ENCODE results near the gene IL21R. TPM values are rescaled to one million over a fixed set of nuclear protein-coding genes. Genes with fewer than 3 reads are reported as not detected.

IL21R gene
- total RNA-seq, 2 experiments from 2014 or later: 34.5 to 34.8 TPM

DNA sequence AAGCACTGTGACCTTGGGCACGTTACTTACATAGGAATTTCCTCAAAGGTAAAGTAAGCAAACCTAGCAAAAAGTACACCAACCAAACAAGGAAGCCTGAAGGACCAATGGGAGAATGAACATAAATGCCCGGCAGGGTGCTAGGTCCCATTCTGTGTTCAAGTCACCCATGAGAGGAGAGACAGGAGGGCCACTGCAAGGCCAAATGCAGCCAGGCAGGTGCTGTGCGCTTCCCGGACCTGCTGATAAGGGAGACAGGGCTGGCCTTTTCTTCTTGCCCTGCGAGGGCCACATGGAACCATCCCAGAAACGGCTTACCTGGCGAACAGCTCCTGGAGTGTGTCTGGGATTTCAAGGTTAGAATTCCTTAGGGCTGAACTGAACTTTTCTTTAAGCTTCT lies 78.8 kb downstream of the IL21R start:
- intact Hi-C loops (cut with DNase I, micrococcal nuclease): no loop called here
- TF ChIP-seq, protein P1, sequence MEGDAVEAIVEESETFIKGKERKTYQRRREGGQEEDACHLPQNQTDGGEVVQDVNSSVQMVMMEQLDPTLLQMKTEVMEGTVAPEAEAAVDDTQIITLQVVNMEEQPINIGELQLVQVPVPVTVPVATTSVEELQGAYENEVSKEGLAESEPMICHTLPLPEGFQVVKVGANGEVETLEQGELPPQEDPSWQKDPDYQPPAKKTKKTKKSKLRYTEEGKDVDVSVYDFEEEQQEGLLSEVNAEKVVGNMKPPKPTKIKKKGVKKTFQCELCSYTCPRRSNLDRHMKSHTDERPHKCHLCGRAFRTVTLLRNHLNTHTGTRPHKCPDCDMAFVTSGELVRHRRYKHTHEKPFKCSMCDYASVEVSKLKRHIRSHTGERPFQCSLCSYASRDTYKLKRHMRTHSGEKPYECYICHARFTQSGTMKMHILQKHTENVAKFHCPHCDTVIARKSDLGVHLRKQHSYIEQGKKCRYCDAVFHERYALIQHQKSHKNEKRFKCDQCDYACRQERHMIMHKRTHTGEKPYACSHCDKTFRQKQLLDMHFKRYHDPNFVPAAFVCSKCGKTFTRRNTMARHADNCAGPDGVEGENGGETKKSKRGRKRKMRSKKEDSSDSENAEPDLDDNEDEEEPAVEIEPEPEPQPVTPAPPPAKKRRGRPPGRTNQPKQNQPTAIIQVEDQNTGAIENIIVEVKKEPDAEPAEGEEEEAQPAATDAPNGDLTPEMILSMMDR (IDR thresholded peaks at IDR 0.05): no peak
- Mint-ChIP-seq H3K27ac (no peak overlapping the region), H3K36me3 (ENCODE audit: low read depth) (peaks cover 100% of the 10 kb centered on the region), H3K9me3 (no peaks in the 10 kb centered on the region), H3K4me3 (no peak overlapping the region), H3K27me3 (no peaks in the 10 kb centered on the region), H3K4me1 (ENCODE audit: low read depth) (no peaks in the 10 kb centered on the region)
- H3K27ac ChIP-seq (ENCODE audit: low read depth in 1 of 2, low read length in 2 of 2): no peak overlapping the region
- POLR2A ChIA-PET: no interaction called here
- H3K4me3 ChIP-seq (ENCODE audit: low read length): no peak overlapping the region
- ATAC-seq (ENCODE audit: poor library complexity) (no peak), DNase-seq (no peak)
- CTCF ChIA-PET: no interaction called here
- peaks cover 93% of the 10 kb centered on the region for H3K36me3 ChIP-seq (ENCODE audit: insufficient read depth, low read length)
- H3K9me3 ChIP-seq (ENCODE audit: control insufficient read depth in 1 of 2, insufficient read depth in 1 of 2, low read length in 2 of 2): no peaks in the 10 kb centered on the region
- H3K27me3 ChIP-seq (ENCODE audit: control insufficient read depth in 1 of 2, insufficient read depth in 2 of 2, low read length in 2 of 2): no peaks in the 10 kb centered on the region
- H3K4me1 ChIP-seq (ENCODE audit: insufficient read depth, low read length): no peaks in the 10 kb centered on the region

DNA sequence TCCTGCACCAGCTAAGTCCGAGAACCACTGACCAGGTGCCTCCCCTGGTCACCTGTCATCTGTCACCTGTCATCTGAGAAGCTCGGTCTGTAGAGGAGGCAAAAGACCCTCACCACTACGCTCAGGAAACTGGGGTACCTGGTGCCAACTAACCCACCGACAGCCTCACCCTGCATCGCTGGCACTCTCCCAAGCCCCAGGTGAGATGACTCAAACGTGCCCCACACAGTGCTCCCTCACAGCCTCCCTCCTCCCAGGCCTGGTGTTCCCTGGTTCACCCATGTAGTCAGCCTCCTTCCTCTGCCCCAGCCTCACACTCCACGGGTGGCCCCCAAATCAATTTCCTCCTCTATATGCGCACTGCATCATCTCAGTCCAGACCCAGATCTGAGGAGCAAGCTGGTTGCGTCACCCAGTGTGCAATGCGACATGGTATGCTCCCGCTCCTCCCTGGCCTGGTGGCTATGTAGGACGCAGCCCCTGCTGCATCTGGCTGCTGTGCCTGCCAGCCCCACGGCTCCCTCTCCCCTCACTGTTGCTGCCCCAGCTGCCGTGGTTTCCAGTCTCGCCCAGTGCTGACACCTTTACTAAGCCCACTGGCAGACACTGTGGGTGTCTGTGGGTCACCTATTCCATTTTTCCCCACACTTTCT lies 79.4 kb downstream of the IL21R start:
- no peaks in the 10 kb centered on the region for H3K9me3 Mint-ChIP-seq
- Histone ChIP-seq H3K9me3 (ENCODE audit: control insufficient read depth in 1 of 2, insufficient read depth in 1 of 2, low read length in 2 of 2) (no peaks in the 10 kb centered on the region), H3K36me3 (ENCODE audit: insufficient read depth, low read length) (peaks cover 92% of the 10 kb centered on the region), H3K4me1 (ENCODE audit: insufficient read depth, low read length) (no peaks in the 10 kb centered on the region), H3K27me3 (ENCODE audit: control insufficient read depth in 1 of 2, insufficient read depth in 2 of 2, low read length in 2 of 2) (no peaks in the 10 kb centered on the region), H3K27ac (ENCODE audit: low read depth in 1 of 2, low read length in 2 of 2) (no peak overlapping the region), H3K4me3 (ENCODE audit: low read length) (no peak overlapping the region)
- intact Hi-C loops (cut with DNase I, micrococcal nuclease): no loop called here
- no peaks in the 10 kb centered on the region for H3K27me3 Mint-ChIP-seq
- H3K36me3 Mint-ChIP-seq (ENCODE audit: low read depth): peaks cover 100% of the 10 kb centered on the region
- CTCF ChIA-PET: no interaction called here
- H3K4me1 Mint-ChIP-seq (ENCODE audit: low read depth): no peaks in the 10 kb centered on the region
- TF ChIP-seq, protein P1 (IDR thresholded peaks at IDR 0.05): no peak
- no peak overlapping the region for H3K27ac Mint-ChIP-seq
- H3K4me3 Mint-ChIP-seq: no peak overlapping the region
- POLR2A ChIA-PET: no interaction called here
- no peak for DNase-seq
- no peak for ATAC-seq (ENCODE audit: poor library complexity)

DNA sequence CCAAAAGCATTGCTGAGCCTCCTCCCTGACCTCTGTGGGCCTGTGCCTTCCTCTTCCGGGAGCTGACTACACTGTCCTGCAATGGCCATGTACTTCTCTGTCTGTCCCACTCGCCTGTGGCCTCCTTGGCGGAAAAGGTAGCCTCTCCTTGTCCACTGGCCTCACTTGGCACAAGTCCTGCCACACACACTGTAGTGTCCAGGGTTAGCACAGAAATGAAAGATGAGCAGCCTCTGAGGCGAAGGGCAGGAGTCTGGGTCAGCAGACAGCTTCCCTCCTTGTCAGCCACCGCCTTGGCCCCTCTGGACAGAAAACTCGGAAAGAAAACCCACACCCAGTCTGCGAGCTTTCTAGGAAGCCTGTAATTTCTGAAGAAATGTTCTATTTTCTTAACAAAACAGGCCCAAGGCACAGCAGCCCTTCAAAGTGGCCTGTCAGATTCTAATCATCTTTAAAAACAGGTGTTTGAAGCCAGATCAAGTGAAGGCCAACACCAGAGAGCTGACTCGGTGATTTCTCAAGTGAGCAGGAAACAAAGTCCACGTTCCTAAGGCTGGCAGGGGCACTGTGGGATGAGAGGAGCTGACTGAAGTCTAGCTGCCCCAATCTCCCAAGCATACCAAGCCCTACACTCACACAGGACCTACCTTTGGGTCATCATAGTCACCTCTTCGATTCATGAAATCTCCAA lies 80.6 kb downstream of the IL21R start:
- peaks cover 100% of the 10 kb centered on the region for H3K36me3 Mint-ChIP-seq (ENCODE audit: low read depth)
- DNase-seq (no peak), ATAC-seq (ENCODE audit: poor library complexity) (no peak)
- H3K27ac Mint-ChIP-seq: no peak overlapping the region
- ChIA-PET POLR2A (no interaction called here), CTCF (no interaction called here)
- no peak overlapping the region for H3K27ac ChIP-seq (ENCODE audit: low read depth in 1 of 2, low read length in 2 of 2)
- H3K9me3 Mint-ChIP-seq: no peaks in the 10 kb centered on the region
- no peaks in the 10 kb centered on the region for H3K9me3 ChIP-seq (ENCODE audit: control insufficient read depth in 1 of 2, insufficient read depth in 1 of 2, low read length in 2 of 2)
- peaks cover 92% of the 10 kb centered on the region for H3K36me3 ChIP-seq (ENCODE audit: insufficient read depth, low read length)
- H3K4me1 Mint-ChIP-seq (ENCODE audit: low read depth): no peaks in the 10 kb centered on the region
- no peak overlapping the region for H3K4me3 Mint-ChIP-seq
- no peaks in the 10 kb centered on the region for H3K27me3 ChIP-seq (ENCODE audit: control insufficient read depth in 1 of 2, insufficient read depth in 2 of 2, low read length in 2 of 2)
- TF ChIP-seq, protein P1 (IDR thresholded peaks at IDR 0.05): no peak
- H3K27me3 Mint-ChIP-seq: no peaks in the 10 kb centered on the region
- intact Hi-C loops (cut with DNase I, micrococcal nuclease): no loop called here
- no peak overlapping the region for H3K4me3 ChIP-seq (ENCODE audit: low read length)
- no peaks in the 10 kb centered on the region for H3K4me1 ChIP-seq (ENCODE audit: insufficient read depth, low read length)

Data from CD4-positive, alpha-beta T cell (primary cell).